Measurements from ENCODE around the gene OR4D5. TPM values are rescaled to one million over a fixed set of nuclear protein-coding genes. Genes with fewer than 3 reads are reported as not detected.

Gene OR4D5
- total and polyA plus RNA-seq, 7 experiments from 2014 or later, result not detected

DNA sequence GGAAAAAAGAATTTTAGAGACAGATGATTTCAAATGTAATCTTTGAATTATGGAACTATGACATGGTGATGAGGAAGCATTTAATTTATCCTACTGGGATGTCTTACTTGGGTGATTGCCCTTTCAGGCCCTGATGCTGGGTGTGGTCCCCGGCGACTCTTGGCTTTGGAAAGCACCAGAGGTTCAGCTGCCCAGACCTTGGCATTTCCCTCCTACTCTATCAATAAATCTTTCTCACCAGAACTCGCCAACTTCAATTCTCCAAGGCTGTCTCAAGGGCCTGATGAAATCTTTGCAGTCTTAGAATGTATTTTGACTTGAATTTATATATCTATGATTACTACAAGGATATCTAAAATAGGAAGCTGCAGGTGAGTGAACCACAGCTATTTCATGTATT lies 18.5 kb upstream of the OR4D5 start:
- DNase-seq (no peak), ATAC-seq (no peak)
- H3K27ac ChIP-seq (ENCODE audit: low read depth, low read length), result no peak overlapping the region
- POLR2A ChIA-PET, result no interaction called here
- CTCF ChIA-PET, result no interaction called here
- Mint-ChIP-seq H3K4me3 (no peak overlapping the region), H3K36me3 (no peaks in the 10 kb centered on the region), H3K9me3 (no peaks in the 10 kb centered on the region), H3K27ac (no peak overlapping the region), H3K27me3 (peaks cover 0 to 5% (median 0%) of the 10 kb centered on the region in 5 donors), H3K4me1 (no peaks in the 10 kb centered on the region)
- intact Hi-C loops (cut with micrococcal nuclease), result no loop called here
- no peaks in the 10 kb centered on the region for H3K4me1 ChIP-seq (ENCODE audit: control insufficient read depth in 2 of 2, insufficient read depth in 2 of 2, low read length in 2 of 2)
- H3K4me3 ChIP-seq (ENCODE audit: low read length), result no peak overlapping the region
- no peaks in the 10 kb centered on the region for H3K27me3 ChIP-seq (ENCODE audit: control insufficient read depth in 2 of 2, insufficient read depth in 2 of 2, low read length in 2 of 2)
- H3K9me3 ChIP-seq (ENCODE audit: control insufficient read depth in 2 of 3, low read length in 3 of 3), result no peaks in the 10 kb centered on the region
- H3K36me3 ChIP-seq (ENCODE audit: control insufficient read depth in 2 of 3, insufficient read depth in 3 of 3, low read length in 3 of 3), result no peaks in the 10 kb centered on the region

GRCh38 chr11:123924027-123924426 lies 15.4 kb upstream of the OR4D5 start:
- Histone ChIP-seq H3K27ac (ENCODE audit: low read depth, low read length) (no peak overlapping the region), H3K27me3 (ENCODE audit: control insufficient read depth in 2 of 2, insufficient read depth in 2 of 2, low read length in 2 of 2) (no peaks in the 10 kb centered on the region), H3K9me3 (ENCODE audit: control insufficient read depth in 2 of 3, low read length in 3 of 3) (no peaks in the 10 kb centered on the region), H3K4me1 (ENCODE audit: control insufficient read depth in 2 of 2, insufficient read depth in 2 of 2, low read length in 2 of 2) (no peaks in the 10 kb centered on the region), H3K36me3 (ENCODE audit: control insufficient read depth in 2 of 3, insufficient read depth in 3 of 3, low read length in 3 of 3) (no peaks in the 10 kb centered on the region), H3K4me3 (ENCODE audit: low read length) (no peak overlapping the region)
- Mint-ChIP-seq H3K27ac (no peak overlapping the region), H3K27me3 (peaks cover 0 to 5% (median 0%) of the 10 kb centered on the region in 5 donors), H3K36me3 (no peaks in the 10 kb centered on the region), H3K9me3 (peaks cover 0 to 5% (median 0%) of the 10 kb centered on the region in 11 donors), H3K4me3 (no peak overlapping the region), H3K4me1 (no peaks in the 10 kb centered on the region)
- DNase-seq (no peak), ATAC-seq (no peak)
- POLR2A ChIA-PET, result no interaction called here
- intact Hi-C loops (cut with micrococcal nuclease), result no loop called here
- CTCF ChIA-PET, result no interaction called here

- no peak overlapping the region for H3K4me3 ChIP-seq (ENCODE audit: low read length)
- ChIA-PET CTCF (no interaction called here), POLR2A (no interaction called here)
- H3K4me1 ChIP-seq (ENCODE audit: control insufficient read depth in 2 of 2, insufficient read depth in 2 of 2, low read length in 2 of 2), result no peaks in the 10 kb centered on the region
- ATAC-seq (no peak), DNase-seq (no peak)
- no peaks in the 10 kb centered on the region for H3K27me3 ChIP-seq (ENCODE audit: control insufficient read depth in 2 of 2, insufficient read depth in 2 of 2, low read length in 2 of 2)
- H3K36me3 ChIP-seq (ENCODE audit: control insufficient read depth in 2 of 3, insufficient read depth in 3 of 3, low read length in 3 of 3), result no peaks in the 10 kb centered on the region
- no peak overlapping the region for H3K27ac ChIP-seq (ENCODE audit: low read depth, low read length)
- intact Hi-C loops (cut with micrococcal nuclease), result no loop called here
- peaks cover 0 to 5% (median 2%) of the 10 kb centered on the region in 11 donors for H3K9me3 Mint-ChIP-seq
- H3K36me3 Mint-ChIP-seq, result no peaks in the 10 kb centered on the region
- H3K27me3 Mint-ChIP-seq, result peaks cover 0 to 28% (median 10%) of the 10 kb centered on the region in 5 donors
- no peak overlapping the region for H3K27ac Mint-ChIP-seq
- no peaks in the 10 kb centered on the region for H3K9me3 ChIP-seq (ENCODE audit: control insufficient read depth in 2 of 3, low read length in 3 of 3)
- H3K4me3 Mint-ChIP-seq, result no peak overlapping the region
- no peaks in the 10 kb centered on the region for H3K4me1 Mint-ChIP-seq
Observed at GRCh38 chr11:123942413-123942812, 3.0 kb downstream of the OR4D5 start.

DNA sequence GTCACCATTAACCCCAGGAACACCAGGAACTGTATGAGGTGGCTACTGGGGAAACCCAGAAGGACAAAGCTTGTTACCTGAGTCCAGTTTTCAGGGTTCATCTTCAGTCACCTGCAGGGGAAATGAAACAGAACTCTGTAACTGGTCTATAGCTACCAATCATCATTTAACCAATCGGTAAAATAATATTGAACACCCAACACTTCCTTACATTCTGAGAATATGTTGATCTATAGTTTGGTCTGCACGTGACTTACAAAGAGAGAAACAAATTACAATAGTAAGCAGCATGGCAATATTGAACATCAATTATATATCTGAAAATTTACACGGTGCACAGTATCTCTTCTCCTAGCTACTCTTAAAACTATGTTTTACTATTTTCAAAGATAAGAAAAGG lies 4.3 kb downstream of the OR4D5 start, which contains the start of gene OR6T1:
Gene OR6T1 (minus strand): TSS at position 101 of the 400 bp plus-strand sequence. CDS start 0 bp downstream, at position 101.
- Mint-ChIP-seq H3K4me1 (no peaks in the 10 kb centered on the region), H3K9me3 (peaks cover 0 to 5% (median 2%) of the 10 kb centered on the region in 11 donors), H3K27ac (no peak within 1 kb of the TSS), H3K36me3 (no peaks in the 10 kb centered on the region), H3K27me3 (peaks cover 0 to 29% (median 11%) of the 10 kb centered on the region in 5 donors), H3K4me3 (no peak within 1 kb of the TSS)
- DNase-seq (no peak), ATAC-seq (no peak)
- no peaks in the 10 kb centered on the region for H3K36me3 ChIP-seq (ENCODE audit: control insufficient read depth in 2 of 3, insufficient read depth in 3 of 3, low read length in 3 of 3)
- H3K27ac ChIP-seq (ENCODE audit: low read depth, low read length), result no peak within 1 kb of the TSS
- no peaks in the 10 kb centered on the region for H3K9me3 ChIP-seq (ENCODE audit: control insufficient read depth in 2 of 3, low read length in 3 of 3)
- H3K27me3 ChIP-seq (ENCODE audit: control insufficient read depth in 2 of 2, insufficient read depth in 2 of 2, low read length in 2 of 2), result no peaks in the 10 kb centered on the region
- intact Hi-C loops (cut with micrococcal nuclease), result no loop called here
- ChIA-PET CTCF (interaction anchor here (0.6 kb wide), 1 partner anchor 300 kb away, joined by 3 read pairs; no protein-coding TSS in a partner anchor), POLR2A (no interaction called here)
- no peak within 1 kb of the TSS for H3K4me3 ChIP-seq (ENCODE audit: low read length)
- no peaks in the 10 kb centered on the region for H3K4me1 ChIP-seq (ENCODE audit: control insufficient read depth in 2 of 2, insufficient read depth in 2 of 2, low read length in 2 of 2)

- H3K36me3 ChIP-seq (ENCODE audit: control insufficient read depth in 2 of 3, insufficient read depth in 3 of 3, low read length in 3 of 3), result no peaks in the 10 kb centered on the region
- no peak overlapping the region for H3K4me3 Mint-ChIP-seq
- H3K36me3 Mint-ChIP-seq, result no peaks in the 10 kb centered on the region
- DNase-seq, result no peak
- CTCF ChIA-PET, result no interaction called here
- H3K4me3 ChIP-seq (ENCODE audit: low read length), result no peak overlapping the region
- H3K27ac Mint-ChIP-seq, result no peak overlapping the region
- intact Hi-C loops (cut with micrococcal nuclease), result no loop called here
- H3K27ac ChIP-seq (ENCODE audit: low read depth, low read length), result no peak overlapping the region
- H3K9me3 Mint-ChIP-seq, result peaks cover 0 to 2% (median 0%) of the 10 kb centered on the region in 11 donors
- no peaks in the 10 kb centered on the region for H3K4me1 Mint-ChIP-seq
- peaks cover 0 to 21% (median 11%) of the 10 kb centered on the region in 5 donors for H3K27me3 Mint-ChIP-seq
- POLR2A ChIA-PET, result no interaction called here
- no peaks in the 10 kb centered on the region for H3K27me3 ChIP-seq (ENCODE audit: control insufficient read depth in 2 of 2, insufficient read depth in 2 of 2, low read length in 2 of 2)
- no peak for ATAC-seq
- no peaks in the 10 kb centered on the region for H3K9me3 ChIP-seq (ENCODE audit: control insufficient read depth in 2 of 3, low read length in 3 of 3)
- H3K4me1 ChIP-seq (ENCODE audit: control insufficient read depth in 2 of 2, insufficient read depth in 2 of 2, low read length in 2 of 2), result no peaks in the 10 kb centered on the region
Observed at GRCh38 chr11:123945132-123945531, 5.7 kb downstream of the OR4D5 start.

- ATAC-seq, result no peak
- ChIA-PET CTCF (no interaction called here), POLR2A (no interaction called here)
- Histone ChIP-seq H3K9me3 (ENCODE audit: control insufficient read depth in 2 of 3, low read length in 3 of 3) (no peaks in the 10 kb centered on the region), H3K4me1 (ENCODE audit: control insufficient read depth in 2 of 2, insufficient read depth in 2 of 2, low read length in 2 of 2) (no peaks in the 10 kb centered on the region), H3K27ac (ENCODE audit: low read depth, low read length) (no peak overlapping the region), H3K27me3 (ENCODE audit: control insufficient read depth in 2 of 2, insufficient read depth in 2 of 2, low read length in 2 of 2) (no peaks in the 10 kb centered on the region), H3K4me3 (ENCODE audit: low read length) (no peak overlapping the region), H3K36me3 (ENCODE audit: control insufficient read depth in 2 of 3, insufficient read depth in 3 of 3, low read length in 3 of 3) (no peaks in the 10 kb centered on the region)
- Mint-ChIP-seq H3K27ac (no peak overlapping the region), H3K9me3 (peaks cover 0 to 22% (median 11%) of the 10 kb centered on the region in 11 donors), H3K36me3 (no peaks in the 10 kb centered on the region), H3K4me1 (no peaks in the 10 kb centered on the region), H3K27me3 (peaks cover 0 to 20% (median 8%) of the 10 kb centered on the region in 5 donors), H3K4me3 (no peak overlapping the region)
- intact Hi-C loops (cut with micrococcal nuclease), result no loop called here
- no peak for DNase-seq
Observed at GRCh38 chr11:123956752-123957151, 17.3 kb downstream of the OR4D5 start.

DNA sequence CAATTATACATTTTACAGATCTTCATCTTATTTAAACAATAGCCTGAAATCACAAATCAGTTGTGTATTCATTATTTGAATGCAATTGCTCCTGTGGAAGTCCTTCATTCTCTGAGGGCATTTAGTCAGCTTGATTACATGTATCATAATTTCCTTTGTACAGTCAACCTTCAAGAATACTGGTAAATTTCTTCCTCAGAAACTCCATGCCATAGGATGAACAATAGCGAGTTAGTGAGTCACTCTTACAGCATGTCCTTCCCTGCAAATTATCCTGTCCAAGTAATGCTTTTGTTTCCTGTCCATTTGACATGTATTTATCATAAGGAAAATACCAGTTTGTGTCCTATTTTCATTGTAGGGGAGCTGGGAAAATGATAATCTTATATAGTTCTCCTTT lies 34.4 kb downstream of the OR4D5 start:
- H3K27me3 ChIP-seq (ENCODE audit: control insufficient read depth in 2 of 2, insufficient read depth in 2 of 2, low read length in 2 of 2), result no peaks in the 10 kb centered on the region
- peaks cover 0 to 8% (median 0%) of the 10 kb centered on the region in 11 donors for H3K9me3 Mint-ChIP-seq
- no peak for DNase-seq
- peaks cover 0 to 17% (median 6%) of the 10 kb centered on the region in 5 donors for H3K27me3 Mint-ChIP-seq
- ChIA-PET CTCF (no interaction called here), POLR2A (no interaction called here)
- H3K27ac ChIP-seq (ENCODE audit: low read depth, low read length), result no peak overlapping the region
- H3K36me3 ChIP-seq (ENCODE audit: control insufficient read depth in 2 of 3, insufficient read depth in 3 of 3, low read length in 3 of 3), result no peaks in the 10 kb centered on the region
- intact Hi-C loops (cut with micrococcal nuclease), result no loop called here
- no peak for ATAC-seq
- H3K4me3 Mint-ChIP-seq, result no peak overlapping the region
- H3K4me1 ChIP-seq (ENCODE audit: control insufficient read depth in 2 of 2, insufficient read depth in 2 of 2, low read length in 2 of 2), result no peaks in the 10 kb centered on the region
- H3K36me3 Mint-ChIP-seq, result no peaks in the 10 kb centered on the region
- no peak overlapping the region for H3K4me3 ChIP-seq (ENCODE audit: low read length)
- H3K27ac Mint-ChIP-seq, result no peak overlapping the region
- H3K4me1 Mint-ChIP-seq, result peaks cover 0 to 6% (median 0%) of the 10 kb centered on the region in 7 donors
- H3K9me3 ChIP-seq (ENCODE audit: control insufficient read depth in 2 of 3, low read length in 3 of 3), result no peaks in the 10 kb centered on the region
